ES-I3 (cell line): Measurements from ENCODE around the gene GNPDA2.

Source experiments
- H3K36me3 ChIP-seq: 2 replicates; pipeline ENCODE4 v1.6.1; 2013; ENCODE audit warnings: mild to moderate bottlenecking, low read length, control low read depth, moderate library complexity; ENCODE audit not compliant: insufficient read depth
- H3K4me1 ChIP-seq: 2 replicates; pipeline ENCODE4 v1.6.1; 2013; ENCODE audit warnings: mild to moderate bottlenecking, control low read depth, low read length; ENCODE audit not compliant: insufficient read depth
- H3K9ac ChIP-seq: 2 replicates; pipeline ENCODE4 v1.6.1; 2013; ENCODE audit warnings: low read depth, mild to moderate bottlenecking, low read length, moderate library complexity
- H3K9me3 ChIP-seq: 2 replicates; pipeline ENCODE4 v1.6.1; 2013; ENCODE audit warnings: mild to moderate bottlenecking, low read length, moderate library complexity; ENCODE audit not compliant: control insufficient read depth, insufficient read depth

Gene GNPDA2

GRCh38 chr4:44722001-44722400 lies 4.4 kb downstream of the GNPDA2 start:
- Histone ChIP-seq H3K9me3 (no peaks in the 10 kb centered on the region), H3K4me1 (peaks cover 7% of the 10 kb centered on the region; the same call in 1 of the 2 replicates), H3K9ac (no peak overlapping the region), H3K36me3 (no peaks in the 10 kb centered on the region)

DNA sequence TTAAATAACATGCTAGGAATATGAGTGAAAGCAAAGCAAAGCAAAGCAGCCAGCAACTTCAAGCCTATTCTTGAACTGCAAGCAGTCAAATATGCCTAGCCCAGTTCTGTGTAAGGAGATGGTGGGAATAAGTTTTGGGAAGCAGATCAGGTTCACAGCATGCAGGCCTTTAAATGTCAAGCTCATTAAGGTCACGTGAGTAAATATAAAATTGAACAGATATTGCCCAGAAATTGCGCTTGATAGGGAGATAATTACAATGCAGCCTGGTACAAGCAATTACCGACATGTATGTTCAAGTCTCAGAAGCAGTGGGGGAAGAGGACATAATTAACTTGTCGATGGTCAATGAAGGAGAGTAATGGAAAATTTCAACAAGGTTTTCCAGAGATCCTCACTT lies 6.0 kb downstream of the GNPDA2 start:
- H3K4me1 ChIP-seq: peaks cover 7% of the 10 kb centered on the region; the same call in 1 of the 2 replicates
- H3K9ac ChIP-seq: no peak overlapping the region
- no peaks in the 10 kb centered on the region for H3K36me3 ChIP-seq
- no peaks in the 10 kb centered on the region for H3K9me3 ChIP-seq

DNA sequence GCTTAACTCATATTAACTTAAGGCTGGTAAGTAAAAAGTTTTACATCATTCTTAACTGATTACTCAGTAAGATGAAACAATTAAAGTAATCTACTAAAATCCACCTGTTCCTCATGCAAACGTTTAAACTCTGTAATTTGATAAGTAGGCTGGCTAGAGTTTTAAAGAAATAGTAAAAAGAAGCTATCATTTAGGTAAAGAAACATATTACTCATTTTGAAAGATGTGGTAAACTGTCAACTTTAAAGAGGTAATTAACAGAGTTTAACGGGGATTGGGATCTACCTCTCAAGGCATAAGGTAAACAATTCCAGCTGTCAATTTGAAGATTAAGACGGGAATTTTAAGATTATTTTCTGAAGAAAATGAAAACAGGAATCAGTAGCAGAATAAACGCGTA lies 9.8 kb downstream of the GNPDA2 start:
- Histone ChIP-seq H3K4me1 (no peaks in the 10 kb centered on the region), H3K9me3 (no peaks in the 10 kb centered on the region), H3K36me3 (no peaks in the 10 kb centered on the region), H3K9ac (no peak overlapping the region)

DNA sequence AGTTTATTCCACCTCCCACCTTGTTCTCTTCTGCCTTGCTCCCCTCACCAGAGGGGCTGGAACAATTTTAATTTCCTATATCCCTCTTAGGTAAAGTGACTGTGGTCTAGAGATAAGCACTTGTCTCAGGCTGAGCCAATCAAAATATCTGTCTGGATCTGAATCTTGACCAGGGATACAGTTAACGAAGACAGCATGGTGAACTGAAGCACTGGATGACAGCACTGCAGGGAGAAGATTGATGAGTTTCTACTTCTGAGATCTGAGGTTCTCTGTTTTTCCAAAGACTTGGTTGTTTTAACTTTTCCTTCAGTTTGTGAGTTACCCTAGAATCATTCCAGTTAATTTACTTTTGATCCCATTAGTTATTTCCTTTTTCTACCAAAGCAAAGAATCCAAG lies 13.2 kb downstream of the GNPDA2 start:
- Histone ChIP-seq H3K9me3 (no peaks in the 10 kb centered on the region), H3K36me3 (no peaks in the 10 kb centered on the region), H3K9ac (no peak overlapping the region), H3K4me1 (no peaks in the 10 kb centered on the region)

- no peaks in the 10 kb centered on the region for H3K4me1 ChIP-seq
- H3K36me3 ChIP-seq: peaks cover 8% of the 10 kb centered on the region
- H3K9me3 ChIP-seq: no peaks in the 10 kb centered on the region
- no peak overlapping the region for H3K9ac ChIP-seq
These were observed 21.7 kb downstream of the GNPDA2 start for GRCh38 chr4:44704673-44705072.

- peaks cover 12% of the 10 kb centered on the region; the same call in 1 of the 2 replicates for H3K36me3 ChIP-seq
These were observed 25.3 kb downstream of the GNPDA2 start for GRCh38 chr4:44701037-44701436.

GRCh38 chr4:44700427-44700826 lies 25.9 kb downstream of the GNPDA2 start:
- peaks cover 12% of the 10 kb centered on the region; the same call in 1 of the 2 replicates for H3K36me3 ChIP-seq
- no peak overlapping the region for H3K9ac ChIP-seq
- H3K9me3 ChIP-seq: no peaks in the 10 kb centered on the region
- no peaks in the 10 kb centered on the region for H3K4me1 ChIP-seq

More at GRCh38 chr4:44701037-44701436, 25.3 kb downstream of the GNPDA2 start:
- Histone ChIP-seq H3K9me3 (no peaks in the 10 kb centered on the region), H3K4me1 (no peaks in the 10 kb centered on the region), H3K9ac (no peak overlapping the region)

- Histone ChIP-seq H3K4me1 (peaks cover 5% of the 10 kb centered on the region; the same call in 1 of the 2 replicates), H3K9me3 (no peaks in the 10 kb centered on the region), H3K9ac (no peak overlapping the region), H3K36me3 (peaks cover 9% of the 10 kb centered on the region)
These were observed 41.7 kb downstream of the GNPDA2 start for GRCh38 chr4:44684648-44685047.

DNA sequence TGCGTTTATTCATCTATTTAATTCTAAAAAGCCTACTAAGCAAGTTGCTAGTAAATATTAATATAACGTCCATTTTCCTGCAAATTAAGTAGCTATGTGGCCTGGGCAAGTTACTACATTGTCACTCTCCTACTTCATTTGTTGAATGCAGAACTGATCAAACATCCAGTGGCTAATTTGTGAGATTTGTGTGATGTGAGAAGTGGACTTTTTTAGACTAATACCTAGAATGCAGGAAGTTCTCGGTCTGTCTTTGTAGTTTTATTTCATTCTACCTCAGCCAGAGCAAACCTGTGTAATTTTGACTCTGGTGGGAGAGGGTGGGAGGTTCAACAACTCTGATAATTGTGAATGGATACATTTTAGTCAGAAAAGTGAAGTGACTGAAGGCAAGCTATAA lies 47.3 kb downstream of the GNPDA2 start:
- Histone ChIP-seq H3K36me3 (peaks cover 3% of the 10 kb centered on the region), H3K9me3 (no peaks in the 10 kb centered on the region), H3K9ac (peak overlapping the region; percentile 96), H3K4me1 (peaks cover 5% of the 10 kb centered on the region; the same call in 1 of the 2 replicates)

DNA sequence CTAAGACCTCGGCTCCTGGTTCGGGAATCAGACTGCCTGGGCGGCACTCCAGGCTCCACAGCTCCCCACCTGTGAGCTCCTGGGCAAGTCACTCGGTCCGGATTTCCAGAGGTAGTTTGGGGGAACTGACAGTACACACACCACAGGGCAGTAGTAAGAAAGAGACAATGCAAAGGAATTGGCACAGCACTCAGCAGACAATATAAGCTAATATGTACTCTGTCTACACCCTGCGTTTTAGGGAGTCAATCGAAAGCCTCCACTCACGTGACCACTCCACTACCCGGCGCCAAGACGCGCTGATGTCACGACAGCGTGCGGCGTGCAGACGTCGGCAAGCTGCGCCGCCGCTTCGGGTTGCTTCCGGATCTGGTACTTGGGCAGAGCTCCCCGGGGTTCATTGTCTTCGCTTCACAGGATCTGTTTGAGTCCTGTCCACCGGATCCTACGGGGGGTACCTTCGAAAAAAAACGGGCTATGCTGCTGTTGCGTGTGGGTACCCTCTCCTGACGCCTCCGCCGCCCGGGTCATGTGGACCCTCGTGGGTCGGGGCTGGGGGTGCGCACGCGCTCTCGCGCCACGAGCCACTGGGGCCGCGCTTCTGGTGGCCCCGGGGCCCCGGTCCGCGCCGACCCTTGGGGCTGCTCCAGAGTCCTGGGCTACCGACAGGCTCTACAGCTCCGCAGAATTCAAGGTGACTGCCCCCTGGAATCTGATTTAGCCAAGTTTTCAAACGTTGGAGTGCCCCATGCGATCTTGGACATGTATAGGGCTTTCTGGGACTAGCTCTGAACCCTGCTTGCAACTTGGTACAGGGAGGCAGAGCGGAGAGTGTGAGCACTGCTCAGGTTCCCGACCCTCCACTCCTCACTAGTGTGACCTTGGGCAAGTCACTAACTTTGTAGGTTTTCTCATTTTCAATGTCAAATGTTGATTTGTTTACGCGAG lies 48.0 kb downstream of the GNPDA2 start, which contains the start of gene GUF1:
Gene GUF1 (plus strand): TSS at position 327 of the 948 bp plus-strand sequence. CDS start 203 bp downstream, at position 530.
- peaks cover 5% of the 10 kb centered on the region; the same call in 1 of the 2 replicates for H3K4me1 ChIP-seq
- H3K9me3 ChIP-seq: no peaks in the 10 kb centered on the region
- peak within 1 kb of the TSS; percentile 96 for H3K9ac ChIP-seq
- peaks cover 1% of the 10 kb centered on the region for H3K36me3 ChIP-seq

DNA sequence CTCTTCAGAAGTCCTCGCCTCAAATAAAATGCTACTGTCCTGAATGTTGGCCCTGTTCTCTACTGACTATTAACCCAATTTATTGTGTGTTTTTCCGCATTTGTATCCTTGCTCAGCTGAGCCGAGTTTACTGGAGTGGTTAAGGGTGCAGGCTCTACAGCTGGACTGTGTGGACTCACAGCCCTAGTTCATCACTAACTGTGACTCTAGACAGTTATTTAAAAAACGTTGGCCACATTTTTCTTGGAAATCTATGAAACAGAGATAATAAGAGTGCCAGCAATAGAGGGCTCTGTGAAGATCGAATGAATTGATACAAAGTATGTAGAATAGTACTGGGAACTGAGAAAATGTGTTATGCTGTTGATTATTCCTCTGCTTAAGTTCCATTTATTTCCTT lies 51.0 kb downstream of the GNPDA2 start:
- Histone ChIP-seq H3K9me3 (no peaks in the 10 kb centered on the region), H3K4me1 (peaks cover 5% of the 10 kb centered on the region; the same call in 1 of the 2 replicates), H3K36me3 (no peaks in the 10 kb centered on the region), H3K9ac (no peak overlapping the region)

DNA sequence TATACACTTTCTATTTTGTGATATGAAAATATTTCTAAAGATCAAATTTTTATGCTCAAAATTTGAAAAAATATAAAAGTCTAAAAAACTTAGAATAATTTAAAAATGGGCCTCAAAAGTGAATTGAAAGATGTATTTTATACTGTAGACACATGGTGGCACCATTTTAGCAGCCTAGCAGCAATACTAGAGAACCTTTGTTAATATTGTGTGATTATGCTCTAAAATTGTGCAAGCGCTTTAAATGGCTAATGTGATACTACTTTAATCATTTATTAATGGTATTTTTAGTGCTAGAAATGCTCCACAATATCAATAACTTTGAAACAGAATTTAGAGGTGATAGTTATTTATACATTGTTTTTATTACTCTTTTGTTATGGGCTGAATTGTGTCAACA lies 51.9 kb downstream of the GNPDA2 start:
- H3K9me3 ChIP-seq: no peaks in the 10 kb centered on the region
- no peaks in the 10 kb centered on the region for H3K36me3 ChIP-seq
- no peak overlapping the region for H3K9ac ChIP-seq

GRCh38 chr4:44671636-44672035 lies 54.7 kb downstream of the GNPDA2 start:
- Histone ChIP-seq H3K9me3 (no peaks in the 10 kb centered on the region), H3K9ac (no peak overlapping the region), H3K36me3 (no peaks in the 10 kb centered on the region), H3K4me1 (no peaks in the 10 kb centered on the region)

More for the DNA sequence above, 51.9 kb downstream of the GNPDA2 start:
- no peaks in the 10 kb centered on the region for H3K4me1 ChIP-seq

- no peaks in the 10 kb centered on the region for H3K4me1 ChIP-seq
- H3K9ac ChIP-seq: no peak overlapping the region
- no peaks in the 10 kb centered on the region for H3K9me3 ChIP-seq
- H3K36me3 ChIP-seq: no peaks in the 10 kb centered on the region
These were observed 55.7 kb downstream of the GNPDA2 start for GRCh38 chr4:44670506-44671199.
